HG03432 (cell line): ENCODE data around the gene SDK1.
"Not testable (repeated sequence)": the region's sequence is repeated elsewhere in the genome, so short reads cannot be mapped to it uniquely, and the experiment has no call there.

Experiments
- ATAC-seq: cut with Tn5 transposase; IDR thresholded peaks from one replicate; pipeline ENCODE4 v1.9.1; 2021; ENCODE audit warnings: mild to moderate bottlenecking, moderate library complexity; ENCODE audit not compliant: unreplicated experiment

The SDK1 gene

DNA sequence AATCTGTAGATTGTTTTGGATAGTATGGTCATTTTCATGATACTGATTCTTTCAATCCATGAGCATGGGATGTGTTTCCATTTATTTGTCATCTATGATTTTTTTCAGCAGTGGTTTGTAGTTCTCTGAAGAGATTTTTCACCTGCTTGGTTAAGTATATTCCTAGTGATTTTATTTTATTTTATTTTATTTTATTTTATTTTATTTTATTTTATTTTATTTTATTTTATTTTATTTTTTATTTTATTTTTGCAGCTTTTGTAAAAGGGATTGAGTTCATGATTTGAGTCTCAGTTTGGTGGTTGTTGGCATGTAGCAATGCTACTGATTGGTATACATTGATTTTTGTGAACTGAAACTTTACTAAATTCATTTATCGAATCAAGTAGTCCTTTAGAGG is 404.2 kb downstream of the SDK1 start:
- no peak for ATAC-seq

DNA sequence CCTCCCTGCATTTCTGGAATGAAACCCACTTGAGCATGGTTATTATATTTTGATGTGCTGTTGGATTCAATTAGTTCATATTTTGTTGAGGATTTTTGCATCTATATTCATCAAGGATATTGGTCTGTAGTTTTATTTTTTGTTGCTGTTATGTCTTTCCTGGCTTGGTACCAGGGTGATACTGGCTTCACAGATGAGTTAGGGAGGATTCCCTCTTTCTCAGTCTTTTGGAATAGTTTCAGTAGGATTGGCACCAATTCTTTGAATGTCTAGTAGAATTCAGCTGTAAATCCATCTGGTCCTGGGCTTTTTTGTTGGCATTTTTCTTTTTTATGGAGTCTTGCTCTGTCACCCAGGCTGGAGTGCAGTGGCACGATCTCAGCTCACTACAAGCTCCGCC is 405.0 kb downstream of the SDK1 start:
- ATAC-seq, result not testable (repeated sequence)

DNA sequence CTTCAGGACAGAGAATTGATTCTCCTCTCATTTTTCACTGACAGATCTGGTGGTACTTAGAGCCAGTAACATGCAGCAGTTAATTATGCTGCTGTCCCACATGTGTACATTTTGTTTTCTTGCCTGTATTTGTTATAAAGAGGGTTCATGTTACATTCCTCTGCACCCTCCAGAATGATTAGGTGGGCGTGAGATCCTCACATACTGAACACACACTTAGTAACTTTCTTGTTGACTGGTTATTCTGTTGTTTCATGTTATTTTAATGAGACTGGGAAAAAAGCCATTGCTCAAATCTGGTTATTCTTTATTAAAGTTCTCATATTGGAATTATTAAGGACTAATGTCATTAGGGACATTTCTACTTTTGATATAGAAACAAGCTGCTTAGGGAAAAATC is 409.1 kb downstream of the SDK1 start:
- ATAC-seq, result no peak

DNA sequence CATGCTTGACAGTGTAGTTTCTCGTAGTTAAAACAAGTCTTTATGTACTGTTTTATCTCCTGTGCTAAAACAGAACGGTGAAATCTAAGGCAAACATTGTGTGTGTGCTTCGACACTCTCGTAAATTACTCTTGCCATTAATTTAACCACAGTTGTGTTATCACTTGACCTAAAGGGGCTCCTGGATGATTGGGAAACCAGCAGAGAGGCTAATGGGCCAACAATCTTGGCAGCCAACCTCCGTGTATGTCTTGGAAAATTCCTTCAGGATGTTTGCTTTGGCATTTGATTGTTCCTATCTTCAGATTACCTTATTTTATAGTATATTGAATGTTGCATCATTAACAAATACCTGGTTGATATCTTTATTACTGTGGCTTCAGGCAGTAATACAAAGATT is 409.5 kb downstream of the SDK1 start:
- no peak for ATAC-seq

DNA sequence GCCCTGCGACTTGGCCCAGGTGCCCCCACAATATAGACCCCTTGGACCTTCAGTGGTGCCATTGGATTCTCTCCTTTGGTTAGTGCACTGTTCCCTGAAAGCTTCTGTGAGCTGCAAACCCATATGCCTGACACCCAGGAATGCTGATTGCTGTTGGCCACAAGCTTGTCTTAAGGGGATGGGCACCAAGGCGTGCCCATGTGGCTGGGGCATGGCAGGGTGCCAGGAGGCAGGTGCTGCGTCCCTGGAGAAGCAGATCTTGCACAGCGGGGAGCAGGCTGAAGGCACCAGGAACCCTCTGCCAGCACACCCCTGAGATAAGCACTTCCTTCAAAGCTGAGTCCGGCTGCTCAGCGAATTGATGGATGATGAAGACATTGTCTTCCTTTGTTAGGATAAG is 411.8 kb downstream of the SDK1 start:
- no peak for ATAC-seq

DNA sequence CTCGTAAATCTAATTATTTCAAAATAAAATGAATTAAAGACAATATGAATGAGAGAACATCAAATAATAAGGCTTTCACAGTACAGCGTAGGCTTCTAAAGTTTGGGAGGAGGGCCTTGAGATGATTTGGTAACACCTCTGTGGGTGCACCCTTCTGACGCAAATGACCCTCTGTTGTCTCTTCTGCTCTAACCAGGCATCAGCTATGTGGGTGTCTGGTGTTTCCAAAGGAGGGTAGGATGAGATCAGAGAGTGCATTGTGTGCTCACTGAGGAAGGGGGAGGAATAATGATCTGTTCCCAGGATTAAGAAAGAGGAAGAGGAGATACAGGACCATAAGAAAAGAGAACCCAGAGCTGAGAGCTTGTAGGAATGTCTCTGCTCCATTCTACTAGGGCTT is 420.4 kb downstream of the SDK1 start:
- no peak for ATAC-seq

DNA sequence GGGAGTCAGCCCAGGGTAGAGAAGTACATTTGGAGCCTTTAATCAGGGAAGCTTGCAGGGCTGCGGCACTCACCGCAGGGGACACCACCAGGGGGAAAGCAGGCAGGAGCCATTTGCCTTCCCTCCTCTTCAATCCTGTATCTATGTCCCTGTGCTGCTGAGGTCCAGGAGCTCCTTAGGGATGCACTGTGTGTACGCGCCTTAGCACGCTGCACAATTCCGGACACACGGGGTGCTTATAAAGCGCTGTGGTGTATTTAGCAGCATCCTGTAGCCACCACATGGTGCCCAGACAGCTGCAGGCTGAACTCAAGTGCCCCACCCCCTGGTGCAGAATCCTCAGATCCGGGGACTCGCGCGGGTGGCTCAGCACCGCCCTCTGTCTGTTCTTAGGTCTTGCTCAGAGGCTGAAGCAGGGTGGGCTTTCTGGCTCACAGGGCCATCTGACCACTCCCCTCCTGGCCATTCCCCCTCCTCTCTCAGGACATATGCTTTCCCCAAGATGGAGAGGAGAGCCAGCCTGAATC is 421.4 kb downstream of the SDK1 start:
- no peak for ATAC-seq

DNA sequence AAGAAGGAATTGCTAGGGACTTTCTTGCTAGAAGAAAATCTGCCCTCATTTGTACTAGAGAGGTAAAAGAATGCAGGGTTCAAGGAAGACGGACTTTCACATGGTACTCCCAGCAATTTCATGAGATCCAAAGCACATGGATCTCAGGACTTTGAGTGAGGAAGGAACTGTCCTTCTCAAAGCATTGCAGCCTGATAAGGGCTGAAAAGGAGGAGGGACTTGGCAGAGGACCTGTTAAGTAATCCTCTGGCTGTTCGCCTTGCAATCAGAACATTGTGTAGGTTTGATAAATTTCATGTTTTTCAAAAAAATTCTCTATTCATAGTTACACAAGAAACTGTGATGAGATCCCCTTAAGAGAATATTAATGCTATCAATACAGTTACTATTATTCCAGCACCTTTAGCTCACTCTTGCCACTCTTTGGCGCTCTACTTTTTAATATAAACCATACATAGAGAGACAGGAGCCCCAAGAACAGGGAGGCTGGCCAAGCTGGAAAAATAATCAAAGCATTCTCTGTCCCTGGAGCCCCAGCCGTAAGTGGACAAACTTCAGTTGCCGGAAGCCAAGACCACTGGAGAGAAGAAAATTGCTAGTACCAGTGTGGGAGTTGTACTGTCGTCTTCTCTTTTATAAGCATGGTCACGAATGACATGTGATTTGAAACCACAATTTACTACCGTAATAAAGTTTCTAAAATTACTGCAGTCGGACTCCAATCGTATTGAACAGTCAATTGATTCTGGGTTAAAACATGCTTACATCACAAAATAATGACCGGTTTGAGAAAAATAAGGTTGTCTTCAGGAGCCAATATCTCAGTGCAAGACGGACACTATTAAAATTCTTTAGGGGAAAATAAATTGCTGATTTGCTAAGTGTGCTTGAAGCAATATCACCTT is 424.4 kb downstream of the SDK1 start:
- ATAC-seq, result no peak

DNA sequence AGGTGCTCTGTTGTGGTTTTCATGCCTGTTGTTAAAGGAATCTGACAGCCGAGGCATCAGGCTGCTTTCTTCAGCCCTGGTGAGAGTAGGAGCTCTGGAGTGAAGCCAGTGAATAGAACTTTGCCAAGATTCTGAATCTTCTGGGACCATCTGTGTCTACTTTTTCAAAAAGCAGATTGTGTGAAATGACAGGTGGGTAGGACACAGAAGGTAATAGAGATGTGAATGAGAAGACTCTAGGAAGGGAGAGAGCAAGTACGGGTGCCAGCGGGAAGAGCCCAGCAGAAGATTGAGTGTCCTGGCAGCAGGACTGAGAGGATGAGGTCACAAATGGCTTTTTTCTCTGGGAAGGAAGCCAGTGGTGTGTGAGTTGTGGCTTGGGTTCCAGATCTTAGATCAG is 429.2 kb downstream of the SDK1 start:
- ATAC-seq, result no peak

DNA sequence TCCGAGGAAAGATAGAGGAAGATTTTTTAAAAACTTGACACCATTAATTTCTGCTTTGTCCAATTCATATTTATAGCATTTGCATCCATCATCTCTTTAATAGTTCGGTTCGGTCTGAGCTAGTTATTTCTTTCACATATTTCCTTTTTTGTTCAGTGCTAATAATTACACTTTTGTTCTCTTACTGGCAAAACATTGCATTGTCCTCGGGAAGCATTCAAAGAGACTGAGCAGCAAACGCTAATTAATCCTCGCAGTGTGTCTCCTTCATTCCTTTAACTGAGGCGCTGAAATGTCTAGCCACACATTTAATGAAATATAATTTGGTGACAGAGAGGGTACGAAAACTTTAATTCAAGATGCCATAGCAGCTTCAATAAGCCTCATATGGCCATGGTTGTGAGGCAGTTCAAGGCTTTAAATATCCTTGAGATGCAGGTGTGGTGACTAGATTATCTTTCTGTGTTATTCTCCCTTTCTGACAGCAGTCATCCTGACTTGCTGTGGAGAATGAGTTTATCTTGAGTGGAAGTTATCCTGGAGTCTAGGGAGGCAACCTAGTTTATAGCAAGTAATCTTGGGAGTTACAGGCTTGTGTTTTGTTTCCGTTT is 431.4 kb downstream of the SDK1 start:
- no peak for ATAC-seq

DNA sequence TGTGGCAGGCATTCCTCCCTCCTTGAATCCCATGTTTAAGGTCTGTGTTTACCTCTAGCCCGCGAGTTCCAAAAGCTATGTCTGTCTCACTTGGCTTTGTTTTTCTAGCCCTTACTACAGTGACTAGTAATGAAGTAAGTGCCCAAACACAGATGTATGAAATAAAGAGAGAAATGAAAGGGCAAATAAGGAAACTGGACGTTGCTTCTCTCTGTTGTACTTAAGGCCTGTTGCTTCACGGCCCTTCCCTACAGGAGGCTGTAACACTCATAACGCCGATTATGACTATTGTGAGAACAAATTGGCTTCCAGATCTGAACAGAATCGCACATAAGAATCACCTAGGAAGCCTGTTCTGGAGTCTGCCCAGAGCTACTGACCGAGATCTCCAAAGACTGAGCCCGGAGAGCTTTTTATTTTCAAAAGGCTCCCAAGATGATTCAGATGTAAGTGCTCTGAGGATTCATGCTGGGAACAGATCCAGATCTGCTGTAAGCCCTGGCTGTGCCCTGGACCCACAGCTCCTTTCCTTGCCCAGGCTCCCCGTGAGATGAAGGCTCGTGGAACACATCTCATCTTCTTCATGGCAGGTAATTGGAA is 432.6 kb downstream of the SDK1 start:
- ATAC-seq, result no peak

DNA sequence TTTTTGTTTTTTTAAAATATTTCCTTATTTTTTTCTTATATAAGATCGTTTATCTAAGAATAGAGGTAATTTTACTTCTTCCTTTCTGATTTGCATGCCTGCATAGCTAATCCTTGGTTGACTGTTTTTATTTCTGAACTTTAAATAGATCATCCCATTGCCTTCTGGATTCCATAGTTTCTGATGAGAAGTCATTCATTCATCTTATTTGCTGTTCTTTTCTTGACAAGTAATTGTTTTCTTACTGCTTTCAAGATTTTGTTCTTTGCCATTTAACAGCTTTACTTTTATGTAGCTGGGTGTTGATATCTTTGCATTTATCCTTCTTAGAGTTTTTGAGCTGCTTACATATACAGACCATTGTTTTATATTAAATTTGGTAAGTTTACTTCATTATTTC is 437.9 kb downstream of the SDK1 start:
- ATAC-seq, result no peak

DNA sequence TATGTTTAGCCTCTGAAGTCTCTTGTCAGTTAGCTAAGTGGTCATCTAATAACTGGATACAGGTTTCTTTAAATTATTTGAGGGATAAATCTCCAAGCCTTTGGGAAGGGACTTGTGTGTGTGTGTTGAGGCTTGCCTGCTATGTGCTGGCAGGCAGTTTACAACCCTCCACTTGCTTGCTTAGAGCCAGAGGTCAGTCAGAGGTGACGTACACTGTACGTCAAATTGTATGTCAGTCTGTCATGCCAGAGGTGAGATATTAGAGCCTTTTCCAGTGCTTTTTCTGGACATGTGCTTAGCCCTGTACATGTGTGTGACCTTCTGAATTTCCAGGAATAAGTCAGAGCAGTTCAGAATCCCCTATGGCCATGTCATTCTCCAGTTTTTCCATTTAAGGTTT is 438.9 kb downstream of the SDK1 start:
- ATAC-seq, result no peak

DNA sequence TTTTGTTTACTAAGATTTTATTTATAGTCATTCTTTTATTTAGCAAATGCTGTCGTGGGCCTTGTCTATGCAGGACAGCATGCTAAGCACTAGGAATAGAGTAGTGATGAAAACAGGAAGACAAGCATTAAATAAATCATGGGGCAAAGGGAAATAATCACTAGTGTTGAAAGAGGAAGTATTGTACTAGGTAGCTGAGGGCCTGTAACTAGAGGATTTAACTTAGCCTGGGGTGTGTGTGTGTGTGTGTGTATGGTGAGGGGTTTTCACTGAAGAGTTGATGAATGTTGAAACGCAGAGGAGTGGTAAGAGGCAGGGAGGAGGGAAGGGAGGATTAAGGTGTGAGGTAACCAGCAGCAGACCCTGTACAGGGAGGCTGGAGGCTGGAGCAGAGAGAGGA is 446.4 kb downstream of the SDK1 start:
- no peak for ATAC-seq

DNA sequence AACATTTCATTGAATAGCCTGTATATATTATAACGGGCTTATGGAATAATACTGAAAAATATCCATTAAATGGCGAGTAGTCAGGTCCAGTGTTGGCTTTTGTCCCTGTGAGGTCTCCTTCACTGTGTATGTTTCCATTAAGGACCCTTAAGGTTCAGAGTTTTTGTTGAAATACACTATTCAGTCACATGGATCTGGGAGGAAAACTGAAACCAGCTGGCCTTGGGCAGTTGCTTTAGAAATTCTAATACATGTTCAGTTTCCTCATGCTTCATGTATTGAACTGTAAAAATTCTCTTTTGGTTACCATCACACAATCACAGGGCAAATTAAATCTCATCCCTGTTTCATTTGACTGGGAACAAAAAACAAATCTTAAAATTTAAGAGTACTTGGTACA is 447.3 kb downstream of the SDK1 start:
- no peak for ATAC-seq

DNA sequence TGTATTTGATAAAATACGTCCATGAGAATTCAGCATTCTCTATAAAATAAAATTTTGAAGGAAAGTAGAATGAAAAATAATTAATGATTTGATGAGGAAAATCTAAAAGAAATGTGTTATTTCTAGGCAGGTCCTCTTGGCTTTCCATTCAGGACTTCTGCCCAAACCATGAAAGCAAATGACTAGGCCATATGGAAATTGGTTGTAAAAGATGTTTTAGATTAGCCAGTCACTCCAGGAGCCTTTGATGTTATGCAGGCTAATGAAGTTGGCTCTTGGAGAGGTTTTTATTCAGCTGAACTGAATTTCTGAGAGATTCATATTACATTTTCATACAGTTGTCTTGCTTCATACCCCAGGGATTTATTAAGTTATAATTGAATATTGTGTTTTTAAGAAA is 452.8 kb downstream of the SDK1 start:
- no peak for ATAC-seq

DNA sequence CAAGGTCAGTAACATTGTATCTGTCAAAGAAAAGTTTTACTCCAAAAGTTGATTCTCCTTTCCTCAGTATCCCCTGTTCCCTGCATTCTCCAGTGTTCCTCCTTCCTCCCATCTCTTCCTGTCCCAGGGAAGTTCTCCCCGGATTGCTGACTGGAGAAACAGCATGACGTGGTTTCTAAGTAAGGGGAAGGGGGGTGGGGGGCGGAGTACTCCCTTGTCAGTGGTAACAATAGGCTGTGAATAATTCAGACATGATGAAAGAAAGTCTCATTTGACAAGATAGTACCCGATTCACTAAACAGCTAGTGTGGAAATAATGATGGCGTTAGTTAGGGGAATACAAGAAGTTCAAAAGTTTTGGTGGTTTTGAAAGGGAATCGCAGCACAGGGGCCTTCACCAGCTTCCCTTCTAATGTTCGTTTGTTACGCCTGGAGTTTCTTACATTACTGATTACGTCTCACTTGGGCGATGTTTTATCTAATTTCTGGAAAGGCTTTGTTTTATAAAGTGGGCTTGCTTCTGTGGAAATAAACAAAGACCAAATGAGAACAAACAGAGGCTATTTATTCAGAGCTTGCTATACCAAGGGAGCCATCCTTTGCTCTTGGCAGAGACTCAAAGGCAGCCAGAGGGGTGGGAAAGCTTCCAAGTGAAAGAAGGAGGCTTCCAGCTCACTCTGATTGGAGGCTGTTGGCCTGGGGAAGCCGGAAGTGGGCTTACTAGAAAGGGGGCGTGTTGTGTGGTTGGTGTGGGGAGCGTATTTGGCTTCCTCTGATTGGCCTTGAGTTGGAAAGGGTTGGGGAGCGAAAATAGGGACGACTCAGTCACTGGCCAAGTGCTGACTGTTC is 453.7 kb downstream of the SDK1 start:
- no peak for ATAC-seq

DNA sequence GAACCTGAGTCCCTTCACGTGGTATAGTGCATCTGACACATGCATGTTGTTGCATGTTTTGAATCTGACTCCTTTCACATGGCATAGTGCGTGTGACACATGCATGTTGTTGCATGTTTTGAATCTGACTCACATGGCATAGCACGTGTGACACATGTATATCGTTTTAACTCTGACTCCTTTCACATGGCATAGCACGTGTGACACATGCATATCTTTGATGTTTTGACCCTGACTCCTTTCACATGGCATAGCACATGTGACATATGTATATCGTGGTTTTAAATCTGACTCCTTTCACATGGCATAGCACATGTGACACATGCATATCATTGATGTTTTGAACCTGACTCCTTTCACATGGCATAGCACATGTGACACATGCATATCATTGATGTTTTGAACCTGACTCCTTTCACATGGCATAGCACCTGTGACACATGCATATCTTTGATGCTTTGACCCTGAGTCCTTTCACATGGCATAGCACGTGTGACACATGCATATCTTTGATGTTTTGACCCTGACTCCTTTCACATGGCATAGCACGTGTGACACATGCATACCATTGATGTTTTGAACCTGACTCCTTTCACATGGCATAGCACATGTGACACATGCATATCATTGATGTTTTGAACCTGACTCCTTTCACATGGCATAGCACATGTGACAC is 454.9 kb downstream of the SDK1 start:
- ATAC-seq, result not testable (repeated sequence)

DNA sequence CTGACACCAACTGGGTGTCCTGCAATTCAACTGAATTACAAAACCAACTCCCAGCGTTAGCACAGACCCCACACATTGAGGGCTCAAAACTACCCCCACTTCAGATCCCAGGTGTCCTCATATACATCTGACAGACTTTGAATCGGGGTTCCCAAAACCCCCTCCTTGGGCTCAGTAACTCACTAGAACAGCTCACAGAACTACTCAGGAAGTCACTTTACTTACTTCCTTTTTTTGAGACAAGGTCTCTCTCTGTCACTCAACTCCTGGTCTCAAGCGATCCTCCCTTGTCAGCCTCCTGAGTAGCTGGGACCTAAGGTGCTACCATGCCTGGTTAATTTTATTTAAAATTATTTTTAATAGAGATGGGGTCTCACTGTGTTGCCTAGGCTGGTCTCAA is 456.0 kb downstream of the SDK1 start:
- no peak for ATAC-seq

DNA sequence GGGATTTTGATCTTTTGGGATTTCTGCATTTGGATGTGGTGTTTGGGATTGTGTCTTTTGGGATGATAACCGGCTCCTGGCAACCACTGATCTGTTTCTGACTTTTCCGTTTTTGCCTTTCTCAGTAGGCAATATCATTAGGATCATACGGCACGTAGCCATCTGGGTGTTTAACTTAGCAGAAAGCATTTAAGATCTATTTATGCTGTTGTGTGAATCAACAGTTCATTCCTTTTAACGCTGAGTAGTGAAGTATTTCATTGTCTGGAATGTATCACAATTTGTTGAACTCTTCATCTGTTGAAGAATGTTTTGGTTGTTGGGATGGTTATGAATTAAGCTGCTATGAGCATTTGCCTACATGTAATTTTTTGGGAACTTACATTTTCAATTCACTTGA is 459.6 kb downstream of the SDK1 start:
- no peak for ATAC-seq
